ENCODE data around the gene ZNF135. TPM values are rescaled to one million over a fixed set of nuclear protein-coding genes. Genes with fewer than 3 reads are reported as not detected.

Gene ZNF135
- total and polyA plus RNA-seq, 9 donors = 9.0 to 17.5 (median 13.9) TPM

- Histone ChIP-seq H3K27me3 (no peaks in the 10 kb centered on the region), H3K9me3 (peaks cover 4 to 21% of the 10 kb centered on the region in 2 donors), H3K4me1 (ENCODE audit: insufficient read depth) (no peaks in the 10 kb centered on the region), H3K27ac (no peak overlapping the region), H3K4me3 (no peak overlapping the region), H3K36me3 (no peaks in the 10 kb centered on the region)
- TF ChIP-seq POLR2A (IDR thresholded peaks at IDR 0.05) = no peak
- no peak for TF ChIP-seq EP300 (IDR thresholded peaks at IDR 0.05)
- intact Hi-C loops (cut with DNase I) = no loop called here
- 86 to 88% (median 87%) methylated on average over 7 of the region's 7 CpGs for WGBS, 3 donors
- no peak for DNase-seq
Measured at GRCh38 chr19:58046856-58047255, 12.2 kb upstream of the ZNF135 start.

- H3K9me3 ChIP-seq = peaks cover 4 to 23% of the 10 kb centered on the region in 2 donors
- WGBS, 3 donors = 94% methylated on average over 12 of the region's 12 CpGs
- no peaks in the 10 kb centered on the region for H3K36me3 ChIP-seq
- H3K4me1 ChIP-seq (ENCODE audit: insufficient read depth) = no peaks in the 10 kb centered on the region
- H3K27me3 ChIP-seq = no peaks in the 10 kb centered on the region
- H3K4me3 ChIP-seq = no peak overlapping the region
- intact Hi-C loops (cut with DNase I) = no loop called here
- H3K27ac ChIP-seq = no peak overlapping the region
- TF ChIP-seq EP300 (IDR thresholded peaks at IDR 0.05) = no peak
- no peak for TF ChIP-seq CTCF (IDR thresholded peaks at IDR 0.05)
- no peak for DNase-seq
Measured at GRCh38 chr19:58047672-58048071, 11.4 kb upstream of the ZNF135 start.

DNA sequence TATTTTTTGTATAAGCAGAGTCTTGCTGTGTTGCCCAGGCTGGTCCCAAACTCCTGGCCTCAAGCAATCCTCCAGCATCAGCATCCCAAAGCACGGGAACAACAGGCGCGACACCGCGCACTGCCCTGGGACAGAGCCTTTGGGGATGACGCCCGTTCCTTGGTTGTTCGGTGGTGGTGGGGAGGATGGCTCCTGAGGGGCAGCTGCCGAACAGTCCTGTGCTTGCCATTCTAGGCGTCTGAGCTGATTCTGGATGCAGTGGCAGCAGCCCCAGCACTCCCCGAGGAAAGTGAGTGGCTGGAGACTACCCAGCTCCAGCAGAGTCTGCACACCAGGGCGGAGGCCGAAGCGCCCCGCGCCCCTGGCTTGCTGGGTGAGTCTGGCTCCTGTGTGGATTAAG is 6.8 kb upstream of the ZNF135 start:
- no peak for TF ChIP-seq POLR2A (IDR thresholded peaks at IDR 0.05)
- no peak for TF ChIP-seq EP300 (IDR thresholded peaks at IDR 0.05)
- no peak for TF ChIP-seq CTCF (IDR thresholded peaks at IDR 0.05)
- WGBS, 3 donors = 97 to 98% (median 97%) methylated on average over 16 of the region's 16 CpGs
- intact Hi-C loops (cut with DNase I) = no loop called here

GRCh38 chr19:58053480-58054156 is 5.5 kb upstream of the ZNF135 start:
- no peak overlapping the region for H3K4me3 ChIP-seq
- H3K27ac ChIP-seq = no peak overlapping the region
- intact Hi-C loops (cut with DNase I) = no loop called here
- WGBS, 3 donors = 94 to 95% (median 95%) methylated on average over 24 to 30 of the region's 30 CpGs
- H3K36me3 ChIP-seq = no peaks in the 10 kb centered on the region
- no peak for DNase-seq
- H3K27me3 ChIP-seq = no peaks in the 10 kb centered on the region
- H3K9me3 ChIP-seq = peaks cover 0 to 12% of the 10 kb centered on the region in 2 donors
- peaks cover 2% of the 10 kb centered on the region for H3K4me1 ChIP-seq (ENCODE audit: insufficient read depth)
- TF ChIP-seq POLR2A (IDR thresholded peaks at IDR 0.05) = no peak
- TF ChIP-seq CTCF (IDR thresholded peaks at IDR 0.05) = no peak
- TF ChIP-seq EP300 (IDR thresholded peaks at IDR 0.05) = no peak

More for the DNA sequence above, 6.8 kb upstream of the ZNF135 start:
- Histone ChIP-seq H3K9me3 (peaks cover 0 to 12% of the 10 kb centered on the region in 2 donors), H3K4me3 (no peak overlapping the region), H3K36me3 (no peaks in the 10 kb centered on the region), H3K27me3 (no peaks in the 10 kb centered on the region), H3K4me1 (ENCODE audit: insufficient read depth) (no peaks in the 10 kb centered on the region), H3K27ac (no peak overlapping the region)
- DNase-seq = no peak
